Glomerular visceral epithelial cell (primary cell): Measurements from ENCODE around the gene SORL1.
"Not testable (repeated sequence)": the region's sequence is repeated elsewhere in the genome, so short reads cannot be mapped to it uniquely, and the experiment has no call there.

Experiments used
- DNase-seq: peaks from one replicate; pipeline ENCODE4 v3.0.0-alpha.2; 2016; ENCODE audit errors: extremely low spot score

Gene SORL1

GRCh38 chr11:121451986-121452608, at the start of gene SORL1:
Gene SORL1 (plus strand): TSS chr11:121452314. CDS start chr11:121452332, 18 bp downstream.
- DNase-seq = peak; percentile 41

- no peak for DNase-seq
Observed at GRCh38 chr11:121405646-121406045, 46.5 kb upstream of the SORL1 start.

- DNase-seq = no peak
Observed at GRCh38 chr11:121406291-121406690, 45.8 kb upstream of the SORL1 start.

GRCh38 chr11:121408830-121409229, 43.3 kb upstream of the SORL1 start:
- DNase-seq = no peak

GRCh38 chr11:121410041-121410440, 42.1 kb upstream of the SORL1 start:
- DNase-seq = not testable (repeated sequence)

GRCh38 chr11:121411330-121411729, 40.8 kb upstream of the SORL1 start:
- not testable (repeated sequence) for DNase-seq

- no peak for DNase-seq
Observed at GRCh38 chr11:121412000-121412587, 40.0 kb upstream of the SORL1 start.

GRCh38 chr11:121412711-121413415, 39.3 kb upstream of the SORL1 start:
- DNase-seq = no peak

- no peak for DNase-seq
Observed at GRCh38 chr11:121414141-121414913, 37.8 kb upstream of the SORL1 start.

GRCh38 chr11:121415856-121416255, 36.3 kb upstream of the SORL1 start:
- no peak for DNase-seq

GRCh38 chr11:121417055-121417551, 35.0 kb upstream of the SORL1 start:
- peak; percentile 90 for DNase-seq

GRCh38 chr11:121417607-121418006, 34.5 kb upstream of the SORL1 start:
- no peak for DNase-seq

GRCh38 chr11:121418625-121419114, 33.4 kb upstream of the SORL1 start:
- DNase-seq = no peak

- no peak for DNase-seq
Observed at GRCh38 chr11:121419836-121420235, 32.3 kb upstream of the SORL1 start.

GRCh38 chr11:121420398-121420797, 31.7 kb upstream of the SORL1 start:
- no peak for DNase-seq

- no peak for DNase-seq
Observed at GRCh38 chr11:121421149-121421901, 30.8 kb upstream of the SORL1 start.

GRCh38 chr11:121422675-121423074, 29.4 kb upstream of the SORL1 start:
- no peak for DNase-seq

- DNase-seq = no peak
Observed at GRCh38 chr11:121425828-121426227, 26.3 kb upstream of the SORL1 start.

GRCh38 chr11:121426476-121427399, 25.4 kb upstream of the SORL1 start:
- no peak for DNase-seq

- DNase-seq = no peak
Observed at GRCh38 chr11:121427400-121427744, 24.7 kb upstream of the SORL1 start.
